IMR-90 (cell line): Measurements from ENCODE around the gene MMS19. TPM values are rescaled to one million over a fixed set of nuclear protein-coding genes. Genes with fewer than 3 reads are reported as not detected.

ENCODE experiments used
- ATAC-seq: fragments of 200-7000 bp; cut with Tn5 transposase; 2 replicates; pipeline ENCODE4 v1.9.1; 2020; ENCODE audit warnings: low read depth, mild to moderate bottlenecking, moderate library complexity
- BruUV-seq: library from RNA; stranded (reverse); fragments of 400-500 nt; replicated peaks from 2 replicates; lab custom pipeline; 2021; lab: Mats Ljungman, UMichigan
- CTCF ChIA-PET: fragments of 300-600 bp; formaldehyde crosslinking; extraction: SDS; loops from one replicate; lab custom pipeline; 2021; ENCODE audit warnings: antibody characterized with exemption; lab: Yijun Ruan, JAX
- POLR2A ChIA-PET: fragments of 300-600 bp; sonication (Branson Sonifier 250); formaldehyde crosslinking; loops from one replicate; lab custom pipeline; 2022; ENCODE audit warnings: antibody characterized with exemption; ENCODE audit not compliant: unreplicated experiment; lab: Charles Lee
- DNase-seq: peaks from one replicate; pipeline ENCODE4 v3.0.0; 2013
- H2AFZ ChIP-seq: replicated peaks from 2 replicates; pipeline ENCODE3; 2013; ENCODE audit warnings: low read length, mild to moderate bottlenecking; ENCODE audit not compliant: poor library complexity
- H2AK5ac ChIP-seq: 2 replicates; pipeline ENCODE4 v1.6.1; 2013; ENCODE audit warnings: low read depth, low read length, inconsistent platforms
- H2AK9ac ChIP-seq: replicated peaks from 2 replicates; pipeline ENCODE3; 2013; ENCODE audit warnings: mild to moderate bottlenecking, low read depth, low read length, moderate library complexity; ENCODE audit not compliant: poor library complexity
- H2BK120ac ChIP-seq: 2 replicates; pipeline ENCODE4 v1.6.1; 2013; ENCODE audit warnings: low read depth, low read length, inconsistent platforms
- H2BK15ac ChIP-seq: 3 replicates; pipeline ENCODE4 v1.6.1; 2013; ENCODE audit warnings: low read depth, low read length, inconsistent platforms
- H2BK20ac ChIP-seq: 2 replicates; pipeline ENCODE4 v1.6.1; 2013; ENCODE audit warnings: low read depth, mild to moderate bottlenecking, inconsistent platforms, low read length, moderate library complexity
- H2BK5ac ChIP-seq: 2 replicates; pipeline ENCODE4 v1.6.1; 2013; ENCODE audit warnings: mild to moderate bottlenecking, low read depth, low read length, inconsistent platforms; ENCODE audit not compliant: poor library complexity, severe bottlenecking
- H3K14ac ChIP-seq: replicated peaks from 2 replicates; pipeline ENCODE4 v1.6.1; 2013; ENCODE audit warnings: low read depth, low read length, inconsistent platforms
- H3K18ac ChIP-seq: 2 replicates; pipeline ENCODE4 v1.6.1; 2013; ENCODE audit warnings: low read depth, low read length, control low read depth
- H3K23ac ChIP-seq: 2 replicates; pipeline ENCODE4 v1.6.1; 2013; ENCODE audit warnings: low read depth, low read length, inconsistent platforms
- H3K27ac ChIP-seq: 2 replicates; pipeline ENCODE4 v1.5.1; 2013; ENCODE audit warnings: mild to moderate bottlenecking, control low read depth, low read length; ENCODE audit not compliant: insufficient read depth
- H3K27me3 ChIP-seq: 2 replicates; pipeline ENCODE4 v1.6.1; 2013; ENCODE audit warnings: low read length; ENCODE audit not compliant: control insufficient read depth, insufficient read depth
- H3K36me3 ChIP-seq: 2 replicates; pipeline ENCODE4 v1.6.1; 2013; ENCODE audit warnings: low read length, mixed read lengths; ENCODE audit not compliant: control insufficient read depth, insufficient read depth
- H3K4ac ChIP-seq: 2 replicates; pipeline ENCODE4 v1.6.1; 2013; ENCODE audit warnings: low read depth, low read length, inconsistent platforms
- H3K4me1 ChIP-seq: 2 replicates; pipeline ENCODE4 v1.6.1; 2013; ENCODE audit warnings: low read length, mixed read lengths; ENCODE audit not compliant: control insufficient read depth, insufficient read depth
- H3K4me2 ChIP-seq: 2 replicates; pipeline ENCODE4 v1.6.1; 2013; ENCODE audit warnings: low read depth, mild to moderate bottlenecking, control low read depth, low read length, moderate library complexity
- H3K4me3 ChIP-seq: 2 replicates; pipeline ENCODE4 v1.5.1; 2013; ENCODE audit warnings: low read depth, mild to moderate bottlenecking, control low read depth, low read length, moderate library complexity; ENCODE audit not compliant: insufficient read depth
- H3K56ac ChIP-seq: 2 replicates; pipeline ENCODE4 v1.6.1; 2013; ENCODE audit warnings: low read length, inconsistent platforms; ENCODE audit not compliant: insufficient read depth; ENCODE audit errors: extremely low read depth
- H3K79me1 ChIP-seq, 2 experiments: 2 replicates each; pipeline ENCODE4 v1.6.1; 2013; ENCODE audit warnings: low read length in 2 of 2, inconsistent platforms in 1 of 2, low read depth in 1 of 2
- H3K9ac ChIP-seq: 2 replicates; pipeline ENCODE4 v1.6.1; 2013; ENCODE audit warnings: low read depth, low read length, control low read depth
- H3K9me1 ChIP-seq: 2 replicates; pipeline ENCODE4 v1.6.1; 2013; ENCODE audit warnings: low read length, inconsistent platforms; ENCODE audit not compliant: insufficient read depth
- H3K9me3 ChIP-seq: 2 replicates; pipeline ENCODE4 v1.6.1; 2013; ENCODE audit warnings: low read length; ENCODE audit not compliant: control insufficient read depth, insufficient read depth
- H4K20me1 ChIP-seq: 2 replicates; pipeline ENCODE4 v1.6.1; 2013; ENCODE audit warnings: low read length, inconsistent platforms; ENCODE audit not compliant: insufficient read depth
- H4K5ac ChIP-seq: 2 replicates; pipeline ENCODE4 v1.6.1; 2013; ENCODE audit warnings: mild to moderate bottlenecking, low read depth, low read length, control low read depth
- H4K8ac ChIP-seq, 2 experiments: 2 replicates each; pipeline ENCODE4 v1.6.1; 2013; ENCODE audit warnings: low read depth in 2 of 2, low read length in 2 of 2, control low read depth in 1 of 2, inconsistent platforms in 1 of 2
- H4K91ac ChIP-seq: 2 replicates; pipeline ENCODE4 v1.6.1; 2013; ENCODE audit warnings: low read depth, low read length, inconsistent platforms; ENCODE audit not compliant: insufficient read depth
- BHLHE40 ChIP-seq: fragments of 150-350 bp; IDR thresholded peaks from 2 replicates; pipeline ENCODE4 v1.6.1; 2016; ENCODE audit warnings: mild to moderate bottlenecking, low read depth, low read length
- CEBPB ChIP-seq: IDR thresholded peaks from 2 replicates; pipeline ENCODE4 v1.6.1; 2012; ENCODE audit warnings: low read depth, low read length, improper control_type of control experiment
- FOS ChIP-seq: fragments of 150-350 bp; IDR thresholded peaks from 2 replicates; pipeline ENCODE4 v1.6.1; 2016; ENCODE audit warnings: low read depth, low read length
- MAZ ChIP-seq: IDR thresholded peaks from 2 replicates; pipeline ENCODE4 v1.6.1; 2012; ENCODE audit warnings: low read depth, mild to moderate bottlenecking, low read length, improper control_type of control experiment, moderate library complexity, borderline replicate concordance
- MXI1 ChIP-seq: IDR thresholded peaks from 2 replicates; pipeline ENCODE4 v1.6.1; 2012; ENCODE audit warnings: low read depth, mild to moderate bottlenecking, low read length, moderate library complexity, borderline replicate concordance
- NFE2L2 ChIP-seq: fragments of 150-350 bp; IDR thresholded peaks from 2 replicates; pipeline ENCODE4 v1.6.1; 2016; ENCODE audit warnings: low read depth, mild to moderate bottlenecking, low read length
- POLR2A ChIP-seq: IDR thresholded peaks from 2 replicates; pipeline ENCODE4 v1.6.1; 2012; ENCODE audit warnings: mild to moderate bottlenecking, low read depth, low read length
- RAD21 ChIP-seq: IDR thresholded peaks from 2 replicates; pipeline ENCODE4 v1.6.1; 2012; ENCODE audit warnings: low read length, improper control_type of control experiment
- RCOR1 ChIP-seq: IDR thresholded peaks from 2 replicates; pipeline ENCODE4 v1.6.1; 2012; ENCODE audit warnings: mild to moderate bottlenecking, low read length, improper control_type of control experiment; ENCODE audit not compliant: insufficient replicate concordance
- RFX5 ChIP-seq: IDR thresholded peaks from 2 replicates; pipeline ENCODE4 v1.8.0; 2012; ENCODE audit warnings: low read depth, mild to moderate bottlenecking, low read length, moderate library complexity
- WGBS, 2 experiments: methylation state at CpG; one replicate each; pipeline versions ENCODE4 v1.1.5 to v1.1.7; 2013; ENCODE audit warnings: missing lambda C conversion rate in 2 of 2; ENCODE audit not compliant: insufficient read length in 1 of 2; ENCODE audit errors: extremely low coverage in 2 of 2; 5-methylcytosine and 5-hydroxymethylcytosine counted together
- dilution Hi-C: fragments of 300-500 bp; cut with HindIII; formaldehyde crosslinking; loops from one replicate; pipeline ENCODE4 v1.14.3; 2018; ENCODE audit warnings: low sequenced_read_pairs; ENCODE audit not compliant: unreplicated experiment
- in situ Hi-C: fragments of 300-500 bp; cut with MboI; formaldehyde crosslinking; loops from 3 replicates; pipeline ENCODE4 v1.14.3; 2019; ENCODE audit warnings: low sequenced_read_pairs, inconsistent platforms, mixed read lengths
- intact Hi-C: fragments of 100-400 bp; cut with micrococcal nuclease; formaldehyde crosslinking; loops from 2 replicates; pipeline ENCODE4 v1.10.0; 2022
- polyA plus RNA-seq, 3 experiments: library from polyadenylated mRNA; depleted of rRNA; stranded (reverse); fragments of >200 nt; gene quantifications; 2 replicates each; pipeline ENCODE4 v1.2.3, GENCODE V29; 2012; ENCODE audit warnings: low replicate concordance in 1 of 3
- total RNA-seq: library from RNA; depleted of rRNA; stranded (reverse); fragments of >200 nt; gene quantifications from 2 replicates; pipeline ENCODE4 v1.2.3, GENCODE V29; 2012
- TF ChIP-seq, protein P1 (sequence below): conservative IDR thresholded peaks from 2 replicates; pipeline ENCODE4 v1.5.1; 2012; ENCODE audit warnings: mild to moderate bottlenecking, low read depth, low read length, improper control_type of control experiment
- TF ChIP-seq, protein P2 (sequence below): fragments of 150-350 bp; IDR thresholded peaks from 2 replicates; pipeline ENCODE4 v1.6.1; 2016; ENCODE audit warnings: low read depth, mild to moderate bottlenecking, low read length, moderate library complexity, borderline replicate concordance

MMS19 gene
- total and polyA plus RNA-seq, 2 of the 4 experiments (the other 2 are of a cell fraction), result 70.1 to 72.7 TPM

DNA sequence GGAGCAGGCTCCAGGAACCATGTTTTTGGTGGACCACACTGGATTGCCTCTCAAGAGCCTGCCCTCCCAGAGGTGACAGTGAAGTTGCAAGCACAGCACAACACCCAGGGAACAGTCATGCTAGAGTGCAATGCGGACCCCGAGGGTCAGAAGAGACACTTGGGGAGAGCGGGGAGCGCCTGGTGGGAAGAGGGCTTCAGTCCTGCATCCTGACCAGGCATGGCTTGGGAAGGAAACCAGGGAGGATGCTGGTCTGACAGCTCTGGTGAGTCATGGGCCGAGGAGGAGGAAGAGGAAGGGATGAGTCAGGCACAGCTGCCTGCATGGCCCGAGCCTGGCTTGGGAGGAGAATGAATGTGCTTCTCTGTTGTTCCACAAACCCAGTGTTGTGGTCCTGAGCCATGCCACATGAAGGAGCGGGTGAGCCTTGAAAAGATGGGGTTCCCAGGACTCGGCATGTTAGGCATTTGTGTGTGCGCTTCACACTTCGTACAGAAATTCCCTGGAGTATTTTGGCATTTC, 44.9 kb upstream of the MMS19 start:
- peak overlapping the region; percentile 73 for H3K56ac ChIP-seq
- no TSS peak for BruUV-seq
- WGBS, 2 experiments, result 2% methylated on average over 6 of the region's 10 CpGs; no CpG with 5 or more reads in 1 of the 2 experiments
- intact Hi-C loops, result no loop called here
- peak overlapping the region; percentile 95 for H3K4ac ChIP-seq
- peaks cover 27 to 84% of the 10 kb centered on the region in 2 experiments for H3K79me1 ChIP-seq
- H3K14ac ChIP-seq, result peak overlapping the region; percentile 84
- peak overlapping the region; percentile 83 to 94 for H4K8ac ChIP-seq
- peak overlapping the region; percentile 79 for H2AFZ ChIP-seq
- peak overlapping the region; percentile 64 for H3K4me2 ChIP-seq
- peak overlapping the region; percentile 92 for H3K27ac ChIP-seq
- H2BK120ac ChIP-seq, result peak overlapping the region; percentile 87
- in situ Hi-C loops, result no loop called here
- H3K18ac ChIP-seq, result peak overlapping the region; percentile 90
- H2AK5ac ChIP-seq, result peak overlapping the region; percentile 90
- dilution Hi-C loops, result no loop called here
- H3K9me3 ChIP-seq, result no peaks in the 10 kb centered on the region
- peak; percentile 98 for DNase-seq
- H3K4me1 ChIP-seq, result peaks cover 39% of the 10 kb centered on the region
- TF ChIP-seq POLR2A, result 0 out of 2 replicates have a peak, but pooled peaks have one; percentile 15
- TF ChIP-seq RFX5, result no peak
- peak; percentile 14; the same call in 1 of the 2 replicates for TF ChIP-seq RAD21
- TF ChIP-seq FOS, result peak; percentile 100
- TF ChIP-seq, protein P1, sequence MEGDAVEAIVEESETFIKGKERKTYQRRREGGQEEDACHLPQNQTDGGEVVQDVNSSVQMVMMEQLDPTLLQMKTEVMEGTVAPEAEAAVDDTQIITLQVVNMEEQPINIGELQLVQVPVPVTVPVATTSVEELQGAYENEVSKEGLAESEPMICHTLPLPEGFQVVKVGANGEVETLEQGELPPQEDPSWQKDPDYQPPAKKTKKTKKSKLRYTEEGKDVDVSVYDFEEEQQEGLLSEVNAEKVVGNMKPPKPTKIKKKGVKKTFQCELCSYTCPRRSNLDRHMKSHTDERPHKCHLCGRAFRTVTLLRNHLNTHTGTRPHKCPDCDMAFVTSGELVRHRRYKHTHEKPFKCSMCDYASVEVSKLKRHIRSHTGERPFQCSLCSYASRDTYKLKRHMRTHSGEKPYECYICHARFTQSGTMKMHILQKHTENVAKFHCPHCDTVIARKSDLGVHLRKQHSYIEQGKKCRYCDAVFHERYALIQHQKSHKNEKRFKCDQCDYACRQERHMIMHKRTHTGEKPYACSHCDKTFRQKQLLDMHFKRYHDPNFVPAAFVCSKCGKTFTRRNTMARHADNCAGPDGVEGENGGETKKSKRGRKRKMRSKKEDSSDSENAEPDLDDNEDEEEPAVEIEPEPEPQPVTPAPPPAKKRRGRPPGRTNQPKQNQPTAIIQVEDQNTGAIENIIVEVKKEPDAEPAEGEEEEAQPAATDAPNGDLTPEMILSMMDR, result no peak
- no peak for TF ChIP-seq RCOR1
- TF ChIP-seq MAZ, result no peak
- TF ChIP-seq, protein P2, sequence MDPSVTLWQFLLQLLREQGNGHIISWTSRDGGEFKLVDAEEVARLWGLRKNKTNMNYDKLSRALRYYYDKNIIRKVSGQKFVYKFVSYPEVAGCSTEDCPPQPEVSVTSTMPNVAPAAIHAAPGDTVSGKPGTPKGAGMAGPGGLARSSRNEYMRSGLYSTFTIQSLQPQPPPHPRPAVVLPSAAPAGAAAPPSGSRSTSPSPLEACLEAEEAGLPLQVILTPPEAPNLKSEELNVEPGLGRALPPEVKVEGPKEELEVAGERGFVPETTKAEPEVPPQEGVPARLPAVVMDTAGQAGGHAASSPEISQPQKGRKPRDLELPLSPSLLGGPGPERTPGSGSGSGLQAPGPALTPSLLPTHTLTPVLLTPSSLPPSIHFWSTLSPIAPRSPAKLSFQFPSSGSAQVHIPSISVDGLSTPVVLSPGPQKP, result no peak
- TF ChIP-seq BHLHE40, result peak; percentile 71
- TF ChIP-seq MXI1, result peak; percentile 96
- no peak for TF ChIP-seq CEBPB
- TF ChIP-seq NFE2L2, result peak; percentile 37; the same call in 1 of the 2 replicates
- H3K23ac ChIP-seq, result peak overlapping the region; percentile 83
- ChIA-PET POLR2A (no interaction called here), CTCF (interaction anchor here (1.0 kb wide), 1 partner anchor 10 kb away, joined by 4 read pairs; no protein-coding TSS in a partner anchor)
- peak overlapping the region; percentile 85 for H4K5ac ChIP-seq
- peak overlapping the region; percentile 53; the same call in 2 of the 3 replicates for H2BK15ac ChIP-seq
- no peaks in the 10 kb centered on the region for H3K27me3 ChIP-seq
- peaks cover 20% of the 10 kb centered on the region for H3K9me1 ChIP-seq
- no peak overlapping the region for H3K4me3 ChIP-seq
- H4K20me1 ChIP-seq, result no peaks in the 10 kb centered on the region
- H4K91ac ChIP-seq, result peak overlapping the region; percentile 91
- peak overlapping the region; percentile 95 for H2BK20ac ChIP-seq
- peak overlapping the region; percentile 40; the same call in 1 of the 2 replicates for H3K9ac ChIP-seq
- peak; percentile 67 for ATAC-seq
- H3K36me3 ChIP-seq, result no peaks in the 10 kb centered on the region
- peak overlapping the region; percentile 97 for H2AK9ac ChIP-seq
- H2BK5ac ChIP-seq, result peak overlapping the region; percentile 95
